HG02798 (cell line): ENCODE results near the gene LILRB4.
"Not testable (repeated sequence)": the region's sequence is repeated elsewhere in the genome, so short reads cannot be mapped to it uniquely, and the experiment has no call there.

ENCODE experiments used
- ATAC-seq: cut with Tn5 transposase; IDR thresholded peaks from one replicate; pipeline ENCODE4 v1.9.1; 2021; ENCODE audit warnings: mild to moderate bottlenecking; ENCODE audit not compliant: unreplicated experiment, poor library complexity

Gene LILRB4

DNA sequence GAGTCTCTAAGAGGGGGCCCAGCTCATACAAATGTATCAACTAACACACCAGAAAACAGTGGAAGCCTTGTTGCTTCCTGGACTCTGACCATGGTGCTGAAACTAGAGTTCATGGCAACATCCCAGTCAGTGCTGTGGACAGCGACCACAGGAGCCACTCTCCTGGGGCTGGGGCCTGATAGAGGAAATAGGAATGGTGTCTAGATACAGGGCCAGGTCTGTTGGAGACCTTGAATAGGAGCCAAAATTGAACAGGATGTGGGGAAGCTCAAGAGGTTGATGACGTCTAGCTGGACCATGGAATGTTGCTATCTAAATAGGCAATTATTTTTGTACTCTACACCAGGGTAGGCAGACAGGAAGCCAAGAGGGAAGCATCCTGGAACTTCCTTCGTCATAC is 21.7 kb downstream of the LILRB4 start:
- no peak for ATAC-seq

DNA sequence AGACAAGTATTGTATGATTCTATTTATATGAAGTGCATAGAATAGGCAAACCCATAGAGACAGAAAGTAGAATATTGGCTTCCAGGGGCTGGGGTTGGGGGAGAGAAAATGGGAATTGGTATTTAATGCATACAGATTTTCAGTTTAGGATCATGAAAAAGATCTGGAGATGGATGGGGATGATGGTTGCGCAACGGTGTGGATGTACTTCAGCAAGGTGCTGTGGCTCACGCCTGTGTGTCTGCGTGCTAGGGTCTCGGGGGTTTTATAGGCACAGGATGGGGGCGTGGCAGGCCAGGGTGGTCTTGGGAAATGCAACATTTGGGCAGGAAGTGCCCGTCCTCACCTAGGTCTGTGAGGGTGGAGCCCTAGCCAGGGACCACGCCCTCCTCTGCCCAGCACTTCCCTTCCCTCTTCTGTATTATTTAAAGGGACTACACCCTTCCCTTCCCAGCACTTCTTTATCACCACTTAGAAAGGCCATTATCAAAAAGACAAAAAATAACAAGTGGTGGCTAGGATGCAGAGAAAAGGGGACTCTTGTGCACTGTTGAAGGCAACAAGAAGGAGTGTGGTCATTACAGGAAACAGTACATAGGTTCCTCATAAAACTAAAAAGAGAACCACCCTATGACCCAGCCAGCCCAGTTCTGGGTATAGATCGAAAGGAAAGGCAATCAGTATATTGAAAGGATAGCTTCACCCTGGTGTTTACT is 29.0 kb downstream of the LILRB4 start:
- ATAC-seq: no peak

- ATAC-seq: no peak
These were observed 29.5 kb downstream of the LILRB4 start for GRCh38 chr19:54692298-54692615.

- ATAC-seq: no peak
These were observed 31.9 kb downstream of the LILRB4 start for GRCh38 chr19:54694648-54695047.

DNA sequence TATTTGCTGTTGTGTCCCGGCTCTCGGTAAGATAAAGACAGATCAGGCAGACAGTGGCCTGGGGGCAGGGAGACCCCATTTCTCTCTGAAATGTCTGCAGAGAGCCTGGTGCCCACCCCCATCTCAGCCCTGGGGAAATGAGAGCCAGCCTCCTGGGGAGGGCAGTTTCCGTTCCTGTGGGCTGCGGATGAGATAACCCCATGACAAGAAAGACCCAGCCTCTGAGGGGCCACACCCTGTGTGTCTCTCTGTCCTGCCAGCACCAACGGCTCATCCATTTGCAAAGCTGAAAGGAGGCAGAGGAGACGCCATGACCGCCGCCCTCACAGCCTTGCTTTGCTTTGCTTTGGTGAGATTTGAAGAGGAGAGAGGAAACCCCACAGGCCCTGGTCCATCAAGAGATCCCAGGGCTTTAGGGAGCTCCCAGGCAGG is 33.3 kb downstream of the LILRB4 start:
- no peak for ATAC-seq

GRCh38 chr19:54696766-54697165 is 34.0 kb downstream of the LILRB4 start:
- ATAC-seq: no peak

DNA sequence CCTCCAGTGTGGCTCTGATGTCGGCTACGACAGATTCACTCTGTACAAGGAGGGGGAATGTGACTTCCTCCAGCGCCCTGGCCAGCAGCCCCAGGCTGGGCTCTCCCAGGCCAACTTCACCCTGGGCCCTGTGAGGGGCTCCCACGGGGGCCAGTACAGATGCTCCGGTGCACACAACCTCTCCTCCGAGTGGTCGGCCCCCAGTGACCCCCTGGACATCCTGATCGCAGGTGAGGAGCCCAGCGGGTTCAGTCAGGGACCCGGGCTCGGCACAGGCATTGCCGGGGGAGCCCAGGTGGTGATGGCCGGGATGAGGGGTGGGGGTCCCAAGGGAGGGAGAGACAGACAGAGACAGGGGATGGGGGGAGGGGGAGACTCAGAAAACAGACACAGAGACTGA is 34.9 kb downstream of the LILRB4 start:
- not testable (repeated sequence) for ATAC-seq

DNA sequence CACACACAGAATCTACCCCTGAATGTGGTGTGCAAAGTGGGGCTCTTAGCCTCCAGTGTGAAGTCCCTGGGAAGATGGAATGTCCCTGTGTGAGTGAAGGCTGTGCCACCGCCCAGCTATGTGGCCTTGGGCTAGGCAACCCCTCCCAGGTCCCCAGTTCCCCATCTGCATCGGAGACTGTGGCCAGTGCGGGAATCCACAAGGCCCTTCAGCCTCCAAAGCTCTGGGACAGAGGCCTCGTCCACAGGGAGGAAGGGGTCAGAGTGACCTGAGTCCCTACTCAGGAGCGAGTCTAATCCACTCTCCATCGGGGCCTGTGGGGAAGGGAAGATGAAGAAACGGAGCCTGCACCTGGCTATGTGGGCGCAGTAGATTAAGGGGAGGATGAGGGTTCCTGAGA is 42.1 kb downstream of the LILRB4 start:
- ATAC-seq: no peak

DNA sequence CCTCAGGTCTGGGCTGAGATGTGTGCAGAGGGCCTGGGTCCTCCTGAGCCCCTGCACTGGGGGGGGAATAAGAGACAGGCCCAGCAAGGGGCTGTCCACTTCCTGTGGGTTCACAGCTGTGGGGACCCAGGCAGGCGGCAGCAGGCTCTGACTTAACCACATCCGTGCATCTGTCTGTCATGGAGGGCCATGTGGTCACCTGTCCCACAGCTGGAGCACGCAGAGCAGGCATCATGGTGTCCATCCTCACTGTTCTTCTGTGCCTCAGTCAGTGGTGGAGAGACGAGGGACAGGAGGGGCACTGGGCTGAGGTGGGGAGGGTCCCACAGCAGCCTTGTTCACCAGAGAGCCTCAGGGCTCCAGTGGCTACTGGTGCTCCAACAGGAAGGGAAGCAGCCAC is 45.2 kb downstream of the LILRB4 start:
- no peak for ATAC-seq

DNA sequence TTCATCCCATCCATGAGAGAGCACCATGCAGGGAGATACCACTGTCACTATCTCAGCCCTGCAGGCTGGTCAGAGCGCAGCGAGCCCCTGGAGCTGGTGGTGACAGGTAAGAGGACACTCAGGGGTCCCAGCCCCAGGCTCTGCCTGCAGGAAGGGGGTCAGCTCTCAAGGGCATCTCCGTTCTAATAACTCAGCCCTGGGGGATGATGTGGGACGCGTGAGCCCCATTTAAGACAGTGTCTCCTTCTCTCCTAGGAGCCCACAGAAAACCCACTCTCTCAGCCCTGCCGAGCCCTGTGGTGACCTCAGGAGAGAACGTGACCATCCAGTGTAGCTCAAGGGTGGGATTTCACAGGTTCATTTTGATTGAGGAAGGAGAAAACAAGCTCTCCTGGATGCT is 46.0 kb downstream of the LILRB4 start:
- ATAC-seq: no peak

GRCh38 chr19:54709212-54709948 is 46.6 kb downstream of the LILRB4 start:
- no peak for ATAC-seq

- not testable (repeated sequence) for ATAC-seq
These were observed 47.2 kb downstream of the LILRB4 start for GRCh38 chr19:54709956-54710355.
